ENCODE measurements around the gene FES. TPM values are rescaled to one million over a fixed set of nuclear protein-coding genes. Genes with fewer than 3 reads are reported as not detected.
"Not testable (repeated sequence)": the region's sequence is repeated elsewhere in the genome, so short reads cannot be mapped to it uniquely, and the experiment has no call there.

The FES gene
- total and polyA plus RNA-seq, 2 experiments from 2014 or later, result 3.5 TPM

DNA sequence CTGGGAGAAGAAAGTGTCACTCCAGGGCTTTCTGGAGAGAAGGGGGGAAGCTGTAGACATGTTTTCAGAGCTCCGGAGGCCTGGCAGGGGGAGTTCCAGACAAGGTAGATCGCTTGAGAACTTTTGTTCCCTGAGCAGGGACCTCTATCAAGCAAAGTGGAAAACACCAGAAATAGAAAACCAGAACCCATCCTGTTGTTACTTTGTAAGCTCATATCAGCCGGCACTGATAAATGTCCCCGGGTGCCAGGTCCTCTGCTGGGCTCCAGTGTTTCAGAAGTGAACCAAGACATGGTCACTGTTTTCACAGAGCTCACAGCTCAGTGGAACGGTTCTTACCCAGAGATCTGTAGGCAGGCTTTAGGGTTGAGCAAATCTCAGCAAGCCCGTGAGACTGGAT is 34.5 kb downstream of the FES start:
- TF ChIP-seq EZH2phosphoT487 (IDR thresholded peaks at IDR 0.05; ENCODE audit: insufficient read depth, low read depth) (no peak), EZH2 (IDR thresholded peaks at IDR 0.05; ENCODE audit: insufficient read depth, poor library complexity, severe bottlenecking) (no peak)
- no peak overlapping the region for H3K9ac ChIP-seq
- no peaks in the 10 kb centered on the region for H3K9me3 ChIP-seq (ENCODE audit: low read depth)
- WGBS, 2 experiments (ENCODE audit: low coverage in 1 of 2, low lambda C conversion rate in 2 of 2, missing lambda C conversion rate in 2 of 2), result 92 to 97% methylated on average over 6 of the region's 6 CpGs
- no peak overlapping the region for H3K4me2 ChIP-seq (ENCODE audit: unreplicated experiment)
- H3K27ac ChIP-seq, result no peak overlapping the region
- no peaks in the 10 kb centered on the region for H3K27me3 ChIP-seq (replicated peaks; ENCODE audit: insufficient read depth)
- H3K4me3 ChIP-seq, result no peak overlapping the region
- DNase-seq, result no peak
- H3K79me2 ChIP-seq (ENCODE audit: insufficient read depth), result no peaks in the 10 kb centered on the region
- H2AFZ ChIP-seq, result no peak overlapping the region
- H3K4me1 ChIP-seq (ENCODE audit: insufficient read depth), result no peaks in the 10 kb centered on the region
- H3K36me3 ChIP-seq (ENCODE audit: low read depth), result no peaks in the 10 kb centered on the region
- H3K9me2 ChIP-seq (ENCODE audit: insufficient read depth), result no peaks in the 10 kb centered on the region
- no peaks in the 10 kb centered on the region for H3F3A ChIP-seq (ENCODE audit: insufficient read depth)
- in situ Hi-C loops (cut with MboI), result no loop called here
- H4K20me1 ChIP-seq (ENCODE audit: insufficient read depth), result no peaks in the 10 kb centered on the region

GRCh38 chr15:90921887-90922286 is 37.6 kb downstream of the FES start:
- H3K9me3 ChIP-seq (ENCODE audit: low read depth), result no peaks in the 10 kb centered on the region
- H3K36me3 ChIP-seq (ENCODE audit: low read depth), result no peaks in the 10 kb centered on the region
- no peaks in the 10 kb centered on the region for H4K20me1 ChIP-seq (ENCODE audit: insufficient read depth)
- no peaks in the 10 kb centered on the region for H3K4me1 ChIP-seq (ENCODE audit: insufficient read depth)
- no peaks in the 10 kb centered on the region for H3K79me2 ChIP-seq (ENCODE audit: insufficient read depth)
- in situ Hi-C loops (cut with MboI), result no loop called here
- H3K9me2 ChIP-seq (ENCODE audit: insufficient read depth), result no peaks in the 10 kb centered on the region
- no peak for TF ChIP-seq EZH2phosphoT487 (IDR thresholded peaks at IDR 0.05; ENCODE audit: insufficient read depth, low read depth)
- TF ChIP-seq EZH2 (IDR thresholded peaks at IDR 0.05; ENCODE audit: insufficient read depth, poor library complexity, severe bottlenecking), result no peak
- DNase-seq, result no peak
- no peak overlapping the region for H3K27ac ChIP-seq
- no peak overlapping the region for H3K9ac ChIP-seq
- no peaks in the 10 kb centered on the region for H3K27me3 ChIP-seq (replicated peaks; ENCODE audit: insufficient read depth)
- WGBS, 2 experiments (ENCODE audit: low coverage in 1 of 2, low lambda C conversion rate in 2 of 2, missing lambda C conversion rate in 2 of 2), result 95 to 96% methylated on average over 4 of the region's 4 CpGs
- H3K4me2 ChIP-seq (ENCODE audit: unreplicated experiment), result no peak overlapping the region
- H3F3A ChIP-seq (ENCODE audit: insufficient read depth), result no peaks in the 10 kb centered on the region
- H3K4me3 ChIP-seq, result no peak overlapping the region
- no peak overlapping the region for H2AFZ ChIP-seq

DNA sequence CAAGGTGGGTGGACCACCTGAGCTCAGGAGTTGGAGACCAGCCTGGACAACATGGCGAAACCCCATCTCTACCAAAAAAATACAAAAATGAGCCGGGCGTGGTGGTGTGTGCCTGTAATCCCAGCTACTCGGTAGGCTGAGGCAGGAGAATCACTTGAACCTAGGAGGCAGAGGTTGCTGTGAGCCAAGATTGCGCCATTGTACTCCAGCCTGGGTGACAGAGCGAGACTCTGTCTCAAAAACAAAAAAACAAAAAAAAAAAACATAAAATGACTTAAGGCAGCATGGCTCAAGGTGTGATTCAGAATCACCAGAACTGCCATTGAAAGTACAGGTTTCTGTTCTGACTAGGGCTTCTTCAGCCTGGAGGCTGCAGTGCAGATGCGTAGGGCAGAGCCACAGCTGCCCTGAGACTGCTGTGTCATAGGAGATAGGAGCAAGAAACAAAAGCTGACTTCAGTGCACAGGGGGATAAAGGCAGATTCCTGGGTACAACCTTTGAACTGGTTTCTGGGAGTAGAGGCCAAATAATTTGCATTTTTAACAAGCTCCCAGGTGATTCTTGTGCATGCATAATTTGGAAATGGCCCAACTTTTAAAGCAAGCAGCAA is 38.5 kb downstream of the FES start:
- H3K79me2 ChIP-seq (ENCODE audit: insufficient read depth); H3K27me3 ChIP-seq (replicated peaks; ENCODE audit: insufficient read depth); H3K4me1 ChIP-seq (ENCODE audit: insufficient read depth); DNase-seq; H3K9me3 ChIP-seq (ENCODE audit: low read depth); H2AFZ ChIP-seq; H4K20me1 ChIP-seq (ENCODE audit: insufficient read depth); H3K27ac ChIP-seq; H3K9me2 ChIP-seq (ENCODE audit: insufficient read depth); H3K9ac ChIP-seq; H3F3A ChIP-seq (ENCODE audit: insufficient read depth); H3K36me3 ChIP-seq (ENCODE audit: low read depth); H3K4me3 ChIP-seq; H3K4me2 ChIP-seq (ENCODE audit: unreplicated experiment); in situ Hi-C loops (cut with MboI): not testable (repeated sequence)
- 88 to 90% methylated on average over 7 of the region's 7 CpGs for whole genome bisulfite sequencing, 2 experiments (ENCODE audit: low coverage in 1 of 2, low lambda C conversion rate in 2 of 2, missing lambda C conversion rate in 2 of 2)

GRCh38 chr15:90924375-90924774 is 40.1 kb downstream of the FES start:
- TF ChIP-seq EZH2 (IDR thresholded peaks at IDR 0.05; ENCODE audit: insufficient read depth, poor library complexity, severe bottlenecking) (no peak), EZH2phosphoT487 (IDR thresholded peaks at IDR 0.05; ENCODE audit: insufficient read depth, low read depth) (no peak)
- H4K20me1 ChIP-seq (ENCODE audit: insufficient read depth), result no peaks in the 10 kb centered on the region
- H3K27me3 ChIP-seq (replicated peaks; ENCODE audit: insufficient read depth), result no peaks in the 10 kb centered on the region
- H3K4me1 ChIP-seq (ENCODE audit: insufficient read depth), result peaks cover 2% of the 10 kb centered on the region; the same call in 1 of the 2 replicates
- H3K36me3 ChIP-seq (ENCODE audit: low read depth), result no peaks in the 10 kb centered on the region
- H3F3A ChIP-seq (ENCODE audit: insufficient read depth), result peaks cover 2% of the 10 kb centered on the region; the same call in 1 of the 2 replicates
- no peaks in the 10 kb centered on the region for H3K9me2 ChIP-seq (ENCODE audit: insufficient read depth)
- 77 to 84% methylated on average over 5 of the region's 5 CpGs for WGBS, 2 experiments (ENCODE audit: low coverage in 1 of 2, low lambda C conversion rate in 2 of 2, missing lambda C conversion rate in 2 of 2)
- H3K4me3 ChIP-seq, result no peak overlapping the region
- H3K9me3 ChIP-seq (ENCODE audit: low read depth), result no peaks in the 10 kb centered on the region
- H3K4me2 ChIP-seq (ENCODE audit: unreplicated experiment), result no peak overlapping the region
- no peak overlapping the region for H3K9ac ChIP-seq
- no peaks in the 10 kb centered on the region for H3K79me2 ChIP-seq (ENCODE audit: insufficient read depth)
- DNase-seq, result no peak
- in situ Hi-C loops (cut with MboI), result no loop called here
- H3K27ac ChIP-seq, result no peak overlapping the region
- H2AFZ ChIP-seq, result no peak overlapping the region

- H3K9me3 ChIP-seq (ENCODE audit: low read depth); H2AFZ ChIP-seq; H3K9ac ChIP-seq; H3K27me3 ChIP-seq (replicated peaks; ENCODE audit: insufficient read depth); DNase-seq; H3K79me2 ChIP-seq (ENCODE audit: insufficient read depth); H3K9me2 ChIP-seq (ENCODE audit: insufficient read depth); H4K20me1 ChIP-seq (ENCODE audit: insufficient read depth); H3K27ac ChIP-seq; H3K4me3 ChIP-seq; in situ Hi-C loops (cut with MboI); H3K36me3 ChIP-seq (ENCODE audit: low read depth); H3K4me2 ChIP-seq (ENCODE audit: unreplicated experiment): not testable (repeated sequence)
- WGBS, 2 experiments (ENCODE audit: low coverage in 1 of 2, low lambda C conversion rate in 2 of 2, missing lambda C conversion rate in 2 of 2), result 86 to 89% methylated on average over 10 of the region's 10 CpGs
- Histone ChIP-seq H3K4me1 (ENCODE audit: insufficient read depth) (peaks cover 11% of the 10 kb centered on the region), H3F3A (ENCODE audit: insufficient read depth) (peaks cover 13% of the 10 kb centered on the region; the same call in 1 of the 2 replicates)
Observed at GRCh38 chr15:90926766-90927165, 42.5 kb downstream of the FES start.

DNA sequence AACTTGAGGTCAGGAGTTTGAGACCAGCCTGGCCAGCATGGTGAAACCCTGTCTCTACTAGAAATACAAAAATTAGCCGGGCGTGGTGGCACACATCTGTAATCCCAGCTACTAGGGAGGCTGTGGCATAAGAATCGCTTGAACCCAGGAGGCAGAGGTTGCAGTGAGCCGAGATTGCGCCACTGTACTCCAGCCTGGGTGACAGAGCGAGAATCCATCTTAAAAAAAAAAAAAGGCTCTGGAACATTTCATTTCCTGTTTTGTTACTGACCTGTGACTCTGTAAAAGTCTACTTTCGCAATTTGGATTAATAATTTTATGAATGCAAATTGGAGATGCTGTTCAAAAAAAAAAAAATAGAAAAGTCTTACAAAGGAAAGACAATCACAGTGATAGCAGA is 43.8 kb downstream of the FES start:
- DNase-seq; H3K4me3 ChIP-seq; in situ Hi-C loops (cut with MboI); H3K9me3 ChIP-seq (ENCODE audit: low read depth); H3K79me2 ChIP-seq (ENCODE audit: insufficient read depth); H3K4me2 ChIP-seq (ENCODE audit: unreplicated experiment); H3K9ac ChIP-seq; H3K9me2 ChIP-seq (ENCODE audit: insufficient read depth); H2AFZ ChIP-seq; H4K20me1 ChIP-seq (ENCODE audit: insufficient read depth); H3K27ac ChIP-seq; H3K27me3 ChIP-seq (replicated peaks; ENCODE audit: insufficient read depth); H3K36me3 ChIP-seq (ENCODE audit: low read depth): not testable (repeated sequence)
- peaks cover 11% of the 10 kb centered on the region for H3K4me1 ChIP-seq (ENCODE audit: insufficient read depth)
- 97 to 98% methylated on average over 7 of the region's 7 CpGs for WGBS, 2 experiments (ENCODE audit: low coverage in 1 of 2, low lambda C conversion rate in 2 of 2, missing lambda C conversion rate in 2 of 2)
- peaks cover 13% of the 10 kb centered on the region; the same call in 1 of the 2 replicates for H3F3A ChIP-seq (ENCODE audit: insufficient read depth)
